K562 (cell line): ENCODE data around the gene TSPAN16. TPM values are rescaled to one million over a fixed set of nuclear protein-coding genes. Genes with fewer than 3 reads are reported as not detected.

ENCODE experiments used
- ADNP ChIP-seq: fragments of 200-800 bp; sonication (Bioruptor generic); IDR thresholded peaks from 2 replicates; pipeline ENCODE4 v1.6.1; 2016; ENCODE audit warnings: missing genetic modification characterization, missing compliant biosample characterization
- BMI1 ChIP-seq: fragments of 150-350 bp; IDR thresholded peaks from 2 replicates; pipeline ENCODE4 v1.6.1; 2014; ENCODE audit warnings: low read length
- DPF2 ChIP-seq: fragments of 450-650 bp; IDR thresholded peaks from 2 replicates; pipeline ENCODE4 v1.6.1; 2016
- HIVEP1 ChIP-seq: fragments of 250-450 bp; sonication (Bioruptor Pico); IDR thresholded peaks from 2 replicates; pipeline ENCODE4 v1.4.0; 2020; ENCODE audit warnings: mild to moderate bottlenecking
- MITF ChIP-seq: IDR thresholded peaks from 2 replicates; pipeline ENCODE4 v1.6.1; 2014; ENCODE audit warnings: antibody characterized with exemption
- SNIP1 ChIP-seq: fragments of 450-650 bp; IDR thresholded peaks from 2 replicates; pipeline ENCODE4 v1.7.1; 2017; ENCODE audit warnings: low read depth, mild to moderate bottlenecking
- SRSF3 ChIP-seq: fragments of 200-400 bp; formaldehyde crosslinking; IDR thresholded peaks from 2 replicates; pipeline ENCODE4 v1.6.1; 2016; ENCODE audit warnings: mild to moderate bottlenecking, low read length, moderate library complexity; ENCODE audit not compliant: insufficient read depth
- TBP ChIP-seq: optimal IDR thresholded peaks from 2 replicates; pipeline ENCODE3; 2011; ENCODE audit warnings: low read depth, low read length, improper control_type of control experiment
- TFAM ChIP-seq: fragments of 250-450 bp; sonication (Bioruptor Pico); conservative IDR thresholded peaks from 2 replicates; pipeline ENCODE4 v1.5.0; 2021; ENCODE audit warnings: mild to moderate bottlenecking, moderate library complexity
- USF2 ChIP-seq: sonication (generic); formaldehyde crosslinking; IDR thresholded peaks from 2 replicates; pipeline ENCODE4 v1.5.0; 2020; ENCODE audit warnings: missing genetic modification reagents
- ZBTB5 ChIP-seq: fragments of 450-650 bp; IDR thresholded peaks from 2 replicates; pipeline ENCODE4 v1.6.1; 2017; ENCODE audit warnings: antibody characterized with exemption
- ZFP36 ChIP-seq: fragments of 150-350 bp; IDR thresholded peaks from 2 replicates; pipeline ENCODE4 v1.6.1; 2018; ENCODE audit warnings: low read length, low read depth; ENCODE audit not compliant: partially characterized antibody
- ZFX ChIP-seq: sonication (generic); formaldehyde crosslinking; IDR thresholded peaks from 2 replicates; pipeline ENCODE4 v1.8.0; 2022; ENCODE audit warnings: mild to moderate bottlenecking, missing genetic modification reagents, moderate library complexity
- ZNF12 ChIP-seq: sonication (generic); formaldehyde crosslinking; IDR thresholded peaks from 2 replicates; pipeline ENCODE4 v1.4.0; 2020; ENCODE audit warnings: mild to moderate bottlenecking, missing genetic modification reagents
- ZNF282 ChIP-seq: sonication (generic); formaldehyde crosslinking; IDR thresholded peaks from 2 replicates; pipeline ENCODE4 v1.8.1; 2023; ENCODE audit warnings: missing genetic modification reagents
- ZNF407 ChIP-seq: fragments of 450-650 bp; IDR thresholded peaks from 2 replicates; pipeline ENCODE4 v1.6.1; 2016; ENCODE audit warnings: low read depth
- ZNF696 ChIP-seq: fragments of 250-450 bp; sonication (Bioruptor Pico); conservative IDR thresholded peaks from 2 replicates; pipeline ENCODE4 v1.4.0; 2020; ENCODE audit warnings: mild to moderate bottlenecking, moderate library complexity
- polyA plus RNA-seq, 8 experiments: library from polyadenylated mRNA; depleted of rRNA in 4 of 8; stranded (reverse) in 5 of 8; unstranded in 3 of 8; fragments of >200 nt; fragmentation: Nextera tagmentation in 2 of 8; fragmentation: Illumina TruSeq in 1 of 8; extraction: Ambion mirVana in 2 of 8; extraction: Trizol in 1 of 8; gene quantifications; 2 replicates each; pipeline versions ENCODE4 v1.2.1 to v1.2.3, GENCODE V29; 2011 to 2014; ENCODE audit warnings: inconsistent platforms in 1 of 8, missing spikeins in 1 of 8
- total RNA-seq, 7 experiments: library from RNA; depleted of rRNA in 6 of 7; stranded (reverse); fragments of >200 nt in 6 of 7; fragmentation: Illumina TruSeq in 2 of 7; extraction: Trizol in 2 of 7; gene quantifications; 2 replicates each; pipeline versions ENCODE4 v1.2.1 to v1.2.3, GENCODE V29; 2011 to 2021; ENCODE audit warnings: low replicate concordance in 1 of 7

Gene TSPAN16
- total and polyA plus RNA-seq, 9 of the 15 experiments (the other 6 are each of a cell fraction or from before 2014, with no cell fraction given), result not detected

GRCh38 chr19:11346104-11346940, 50.4 kb downstream of the TSPAN16 start, which contains the start of the genes CCDC159 and TMEM205 (continued):
- no peak for TF ChIP-seq ZFP36
- peak; percentile 29 for TF ChIP-seq TBP
- no peak for TF ChIP-seq USF2 (CRISPR knock-in tag)
- TF ChIP-seq MITF, result no peak
- no peak for TF ChIP-seq ZNF12 (CRISPR knock-in tag)
- no peak for TF ChIP-seq BMI1
- TF ChIP-seq ZFX, result no peak
- TF ChIP-seq ZNF696, result no peak
- TF ChIP-seq ADNP (tag), result no peak
- no peak for TF ChIP-seq TFAM (CRISPR knock-in tag)
- no peak for TF ChIP-seq SRSF3
- TF ChIP-seq SNIP1, result no peak
- no peak for TF ChIP-seq ZBTB5
- no peak for TF ChIP-seq HIVEP1 (CRISPR knock-in tag)
- no peak for TF ChIP-seq ZNF282 (CRISPR knock-in tag)
- TF ChIP-seq DPF2, result 0 out of 2 replicates have a peak, but pooled peaks have one; percentile 9
- TF ChIP-seq ZNF407, result peak; percentile 94
